HepG2 (cell line): ENCODE measurements around the gene SOWAHB. TPM values are rescaled to one million over a fixed set of nuclear protein-coding genes. Genes with fewer than 3 reads are reported as not detected.
A peak's percentile ranks its signal among the peaks of the same experiment; 100 is the strongest.

Experiments
- CHCHD3 ChIP-seq: sonication (generic); formaldehyde crosslinking; IDR thresholded peaks from 2 replicates; pipeline ENCODE4 v1.8.0; 2022; ENCODE audit warnings: mild to moderate bottlenecking, missing genetic modification reagents, moderate library complexity
- HMG20B ChIP-seq: conservative IDR thresholded peaks from 2 replicates; pipeline ENCODE4 v1.6.1; 2016; ENCODE audit warnings: missing genetic modification reagents, missing compliant biosample characterization
- REXO4 ChIP-seq: sonication (generic); formaldehyde crosslinking; IDR thresholded peaks from 2 replicates; pipeline ENCODE4 v1.8.0; 2022; ENCODE audit warnings: missing genetic modification reagents, mild to moderate bottlenecking, borderline replicate concordance
- XRCC5 ChIP-seq: fragments of 200-400 bp; formaldehyde crosslinking; optimal IDR thresholded peaks from 2 replicates; pipeline ENCODE3; 2017; ENCODE audit warnings: mild to moderate bottlenecking, low read length
- ZBTB20 ChIP-seq: sonication (generic); formaldehyde crosslinking; IDR thresholded peaks from 2 replicates; pipeline ENCODE4 v1.8.1; 2023; ENCODE audit warnings: missing genetic modification reagents, low read depth, mild to moderate bottlenecking, borderline replicate concordance
- ZNF136 ChIP-seq: sonication (generic); formaldehyde crosslinking; IDR thresholded peaks from 2 replicates; pipeline ENCODE4 v1.8.1; 2022; ENCODE audit warnings: low read depth, mild to moderate bottlenecking, moderate library complexity, missing genetic modification reagents
- ZNF296 ChIP-seq: sonication (generic); formaldehyde crosslinking; conservative IDR thresholded peaks from 2 replicates; pipeline ENCODE4 v1.5.0; 2020; ENCODE audit warnings: mild to moderate bottlenecking, missing genetic modification reagents
- ZNF546 ChIP-seq: sonication (generic); formaldehyde crosslinking; conservative IDR thresholded peaks from 2 replicates; pipeline ENCODE4 v1.8.1; 2023; ENCODE audit warnings: mild to moderate bottlenecking, missing genetic modification reagents
- ZNF773 ChIP-seq: sonication (generic); formaldehyde crosslinking; IDR thresholded peaks from 2 replicates; pipeline ENCODE4 v1.4.0; 2020; ENCODE audit warnings: missing genetic modification reagents, borderline replicate concordance
- ZSCAN30 ChIP-seq: sonication (generic); formaldehyde crosslinking; IDR thresholded peaks from 2 replicates; pipeline ENCODE4 v1.5.0; 2020; ENCODE audit warnings: mild to moderate bottlenecking, missing genetic modification reagents
- polyA plus RNA-seq, 8 experiments: library from polyadenylated mRNA; depleted of rRNA in 3 of 8; stranded (reverse) in 7 of 8; unstranded in 1 of 8; fragments of >200 nt; fragmentation: Illumina TruSeq in 4 of 8; extraction: Trizol in 4 of 8; gene quantifications; 2 replicates each; pipeline versions ENCODE4 v1.2.1 to v1.2.3, GENCODE V29; 2011 to 2016; ENCODE audit warnings: low read depth in 4 of 8, missing spikeins in 1 of 8, mixed read lengths in 1 of 8; ENCODE audit not compliant: insufficient read depth in 1 of 8
- total RNA-seq, 5 experiments: library from RNA; depleted of rRNA; stranded (reverse); fragments of >200 nt; fragmentation: Illumina TruSeq; extraction: Trizol; gene quantifications; 2 replicates each; pipeline ENCODE4 v1.2.3, GENCODE V29; 2016; ENCODE audit warnings: low read depth in 1 of 5
- TF ChIP-seq, protein P1 (sequence below): sonication (generic); formaldehyde crosslinking; IDR thresholded peaks from 2 replicates; pipeline ENCODE4 v1.4.0; 2020; ENCODE audit warnings: missing genetic modification reagents, borderline replicate concordance
- TF ChIP-seq, protein P2 (sequence below): sonication (generic); formaldehyde crosslinking; IDR thresholded peaks from 2 replicates; pipeline ENCODE4 v1.5.0; 2020; ENCODE audit warnings: mild to moderate bottlenecking, missing genetic modification reagents, moderate library complexity

Gene SOWAHB
- total and polyA plus RNA-seq, 2 of the 13 experiments (the other 11 are each of a cell fraction or from before 2014, with no cell fraction given) = 0.12 to 0.51 TPM

DNA sequence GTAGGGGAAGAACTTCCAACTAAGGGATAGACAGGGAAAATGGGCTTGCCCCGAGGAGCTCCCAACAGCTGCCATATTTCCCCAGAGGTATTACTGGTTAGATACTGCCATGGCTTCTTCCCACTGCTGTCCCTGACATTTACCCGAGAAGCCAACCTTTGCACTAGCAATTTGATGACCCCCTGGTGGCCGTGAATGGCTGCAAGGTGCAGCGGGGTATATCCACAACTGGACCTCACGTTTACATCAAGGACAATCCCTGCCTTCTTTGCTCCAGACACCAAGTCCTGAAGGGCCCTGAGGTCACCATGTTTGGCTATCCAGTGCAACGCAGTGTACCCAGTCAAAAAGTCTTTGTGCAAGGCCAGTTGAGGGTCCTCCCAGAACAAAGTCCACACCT, 2.3 kb downstream of the SOWAHB start (continued):
- TF ChIP-seq ZNF296 (no peak), REXO4 (no peak), HMG20B (CRISPR knock-in tag) (no peak), ZSCAN30 (no peak), ZNF546 (no peak), CHCHD3 (CRISPR knock-in tag) (no peak), ZBTB20 (CRISPR knock-in tag) (no peak), XRCC5 (no peak), ZNF136 (CRISPR knock-in tag) (no peak), ZNF773 (CRISPR knock-in tag) (no peak)
- TF ChIP-seq, protein P1, sequence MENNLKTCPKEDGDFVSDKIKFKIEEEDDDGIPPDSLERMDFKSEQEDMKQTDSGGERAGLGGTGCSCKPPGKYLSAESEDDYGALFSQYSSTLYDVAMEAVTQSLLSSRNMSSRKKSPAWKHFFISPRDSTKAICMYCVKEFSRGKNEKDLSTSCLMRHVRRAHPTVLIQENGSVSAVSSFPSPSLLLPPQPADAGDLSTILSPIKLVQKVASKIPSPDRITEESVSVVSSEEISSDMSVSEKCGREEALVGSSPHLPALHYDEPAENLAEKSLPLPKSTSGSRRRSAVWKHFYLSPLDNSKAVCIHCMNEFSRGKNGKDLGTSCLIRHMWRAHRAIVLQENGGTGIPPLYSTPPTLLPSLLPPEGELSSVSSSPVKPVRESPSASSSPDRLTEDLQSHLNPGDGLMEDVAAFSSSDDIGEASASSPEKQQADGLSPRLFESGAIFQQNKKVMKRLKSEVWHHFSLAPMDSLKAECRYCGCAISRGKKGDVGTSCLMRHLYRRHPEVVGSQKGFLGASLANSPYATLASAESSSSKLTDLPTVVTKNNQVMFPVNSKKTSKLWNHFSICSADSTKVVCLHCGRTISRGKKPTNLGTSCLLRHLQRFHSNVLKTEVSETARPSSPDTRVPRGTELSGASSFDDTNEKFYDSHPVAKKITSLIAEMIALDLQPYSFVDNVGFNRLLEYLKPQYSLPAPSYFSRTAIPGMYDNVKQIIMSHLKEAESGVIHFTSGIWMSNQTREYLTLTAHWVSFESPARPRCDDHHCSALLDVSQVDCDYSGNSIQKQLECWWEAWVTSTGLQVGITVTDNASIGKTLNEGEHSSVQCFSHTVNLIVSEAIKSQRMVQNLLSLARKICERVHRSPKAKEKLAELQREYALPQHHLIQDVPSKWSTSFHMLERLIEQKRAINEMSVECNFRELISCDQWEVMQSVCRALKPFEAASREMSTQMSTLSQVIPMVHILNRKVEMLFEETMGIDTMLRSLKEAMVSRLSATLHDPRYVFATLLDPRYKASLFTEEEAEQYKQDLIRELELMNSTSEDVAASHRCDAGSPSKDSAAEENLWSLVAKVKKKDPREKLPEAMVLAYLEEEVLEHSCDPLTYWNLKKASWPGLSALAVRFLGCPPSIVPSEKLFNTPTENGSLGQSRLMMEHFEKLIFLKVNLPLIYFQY (CRISPR knock-in tag) = no peak
- TF ChIP-seq, protein P2, sequence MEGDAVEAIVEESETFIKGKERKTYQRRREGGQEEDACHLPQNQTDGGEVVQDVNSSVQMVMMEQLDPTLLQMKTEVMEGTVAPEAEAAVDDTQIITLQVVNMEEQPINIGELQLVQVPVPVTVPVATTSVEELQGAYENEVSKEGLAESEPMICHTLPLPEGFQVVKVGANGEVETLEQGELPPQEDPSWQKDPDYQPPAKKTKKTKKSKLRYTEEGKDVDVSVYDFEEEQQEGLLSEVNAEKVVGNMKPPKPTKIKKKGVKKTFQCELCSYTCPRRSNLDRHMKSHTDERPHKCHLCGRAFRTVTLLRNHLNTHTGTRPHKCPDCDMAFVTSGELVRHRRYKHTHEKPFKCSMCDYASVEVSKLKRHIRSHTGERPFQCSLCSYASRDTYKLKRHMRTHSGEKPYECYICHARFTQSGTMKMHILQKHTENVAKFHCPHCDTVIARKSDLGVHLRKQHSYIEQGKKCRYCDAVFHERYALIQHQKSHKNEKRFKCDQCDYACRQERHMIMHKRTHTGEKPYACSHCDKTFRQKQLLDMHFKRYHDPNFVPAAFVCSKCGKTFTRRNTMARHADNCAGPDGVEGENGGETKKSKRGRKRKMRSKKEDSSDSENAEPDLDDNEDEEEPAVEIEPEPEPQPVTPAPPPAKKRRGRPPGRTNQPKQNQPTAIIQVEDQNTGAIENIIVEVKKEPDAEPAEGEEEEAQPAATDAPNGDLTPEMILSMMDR (CRISPR knock-in tag) = peak; percentile 27
